CD14-positive monocyte (primary cell): ENCODE data around the gene OR2A1. TPM values are rescaled to one million over a fixed set of nuclear protein-coding genes. Genes with fewer than 3 reads are reported as not detected.
"Not testable (repeated sequence)": the region's sequence is repeated elsewhere in the genome, so short reads cannot be mapped to it uniquely, and the experiment has no call there.

Source experiments
- DNase-seq, 3 donors: peaks; one replicate each; pipeline ENCODE4 v3.0.0-alpha.2; 2011 to 2022
- H2AFZ ChIP-seq: 2 replicates; pipeline ENCODE4 v1.6.0; 2012; ENCODE audit warnings: mild to moderate bottlenecking, low read depth, low read length, inconsistent platforms; ENCODE audit not compliant: insufficient read depth, poor library complexity, severe bottlenecking
- H3K27ac ChIP-seq, 2 donors: 1 replicate in 1 of 2; 2 replicates in 1 of 2; pipeline ENCODE4 v1.5.1; 2012 to 2013; ENCODE audit warnings: low read length in 2 of 2, control low read depth in 1 of 2, inconsistent platforms in 1 of 2, low read depth in 1 of 2, mild to moderate bottlenecking in 1 of 2
- H3K27me3 ChIP-seq, 2 donors: one replicate each; pipeline versions ENCODE4 v1.6.0 to v1.6.1; 2011 to 2013; ENCODE audit warnings: low read length in 2 of 2; ENCODE audit not compliant: control insufficient read depth in 2 of 2, insufficient read depth in 2 of 2
- H3K36me3 ChIP-seq, 2 donors: replicated peaks in 1 of 2; 1 replicate in 1 of 2; 2 replicates in 1 of 2; pipeline versions ENCODE4 v1.5.1 to v1.6.1; 2012 to 2013; ENCODE audit warnings: low read length in 2 of 2, control low read depth in 1 of 2, inconsistent platforms in 1 of 2, mild to moderate bottlenecking in 1 of 2; ENCODE audit not compliant: insufficient read depth in 2 of 2, control insufficient read depth in 1 of 2
- H3K4me1 ChIP-seq, 2 donors: 1 replicate in 1 of 2; 2 replicates in 1 of 2; pipeline versions ENCODE4 v1.5.1 to v1.6.1; 2012 to 2013; ENCODE audit warnings: low read length in 2 of 2, control low read depth in 1 of 2, inconsistent platforms in 1 of 2, mild to moderate bottlenecking in 1 of 2, moderate library complexity in 1 of 2; ENCODE audit not compliant: insufficient read depth in 2 of 2, control insufficient read depth in 1 of 2
- H3K4me2 ChIP-seq: replicated peaks from 2 replicates; pipeline ENCODE3; 2012; ENCODE audit warnings: low read length, moderate library complexity, mild to moderate bottlenecking; ENCODE audit not compliant: poor library complexity, severe bottlenecking; ENCODE audit errors: extremely low read depth
- H3K4me3 ChIP-seq, 3 experiments: fragments of 200-600 bp in 1 of 3; sonication (generic) in 1 of 3; replicated peaks in 1 of 3; 1 replicate in 2 of 3; 2 replicates in 1 of 3; pipeline ENCODE4 v1.5.1; 2011 to 2013; ENCODE audit warnings: low read length in 3 of 3, mild to moderate bottlenecking in 3 of 3, control low read depth in 2 of 3, low read depth in 2 of 3, inconsistent platforms in 1 of 3, moderate library complexity in 1 of 3
- H3K79me2 ChIP-seq: 2 replicates; pipeline ENCODE4 v1.6.0; 2012; ENCODE audit warnings: mild to moderate bottlenecking, control low read depth, inconsistent platforms, low read length, moderate library complexity; ENCODE audit not compliant: insufficient read depth
- H3K9ac ChIP-seq: 2 replicates; pipeline ENCODE4 v1.6.0; 2017; ENCODE audit warnings: low read length, mild to moderate bottlenecking; ENCODE audit not compliant: insufficient read depth, poor library complexity, severe bottlenecking
- H3K9me3 ChIP-seq, 2 donors: replicated peaks in 1 of 2; 1 replicate in 1 of 2; 2 replicates in 1 of 2; pipeline versions ENCODE4 v1.5.1 to v1.6.1; 2012 to 2013; ENCODE audit warnings: low read length in 2 of 2, control low read depth in 1 of 2; ENCODE audit not compliant: control insufficient read depth in 1 of 2, insufficient read depth in 1 of 2
- H4K20me1 ChIP-seq: 2 replicates; pipeline ENCODE4 v1.6.0; 2012; ENCODE audit warnings: mild to moderate bottlenecking, low read length, control low read depth, moderate library complexity; ENCODE audit not compliant: insufficient read depth
- H3K27ac Mint-ChIP-seq, 7 donors: one replicate each; pipeline ENCODE4 v1.8.0; 2020; ENCODE audit warnings: mild to moderate bottlenecking in 7 of 7, mixed read lengths in 7 of 7, moderate library complexity in 6 of 7, inconsistent platforms in 2 of 7
- H3K27me3 Mint-ChIP-seq, 3 donors: one replicate each; pipeline ENCODE4 v1.8.0; 2021 to 2022; ENCODE audit warnings: low read depth in 3 of 3, mild to moderate bottlenecking in 3 of 3, mixed read lengths in 3 of 3, moderate library complexity in 3 of 3, inconsistent platforms in 1 of 3
- H3K36me3 Mint-ChIP-seq, 2 donors: one replicate each; pipeline ENCODE4 v1.8.0; 2020; ENCODE audit warnings: mixed read lengths in 2 of 2, inconsistent platforms in 1 of 2, mild to moderate bottlenecking in 1 of 2
- H3K4me1 Mint-ChIP-seq: one replicate; pipeline ENCODE4 v1.8.0; 2020; ENCODE audit warnings: mild to moderate bottlenecking, mixed read lengths
- H3K4me3 Mint-ChIP-seq, 2 donors: one replicate each; pipeline ENCODE4 v1.8.0; 2020; ENCODE audit warnings: mild to moderate bottlenecking in 2 of 2, mixed read lengths in 2 of 2, moderate library complexity in 1 of 2
- H3K9me3 Mint-ChIP-seq, 7 donors: one replicate each; pipeline ENCODE4 v1.8.0; 2020 to 2022; ENCODE audit warnings: mixed read lengths in 7 of 7, mild to moderate bottlenecking in 6 of 7, moderate library complexity in 6 of 7, inconsistent platforms in 2 of 7
- WGBS: methylation state at CpG from one replicate; pipeline ENCODE4 v1.1.5; 2013; ENCODE audit warnings: missing lambda C conversion rate; ENCODE audit not compliant: insufficient coverage; 5-methylcytosine and 5-hydroxymethylcytosine counted together
- intact Hi-C, 2 donors: fragments of 100-400 bp; cut with micrococcal nuclease; formaldehyde crosslinking; loops; one replicate each; pipeline versions ENCODE4 v1.15.0 to v1.15.1; 2023
- polyA plus RNA-seq, 3 donors: library from polyadenylated mRNA; depleted of rRNA in 1 of 3; unstranded in 2 of 3; stranded (reverse) in 1 of 3; fragments of 300-500 nt in 2 of 3; fragments of >200 nt in 1 of 3; fragmentation: Illumina TruSeq in 2 of 3; gene quantifications; 1 replicate in 2 of 3; 2 replicates in 1 of 3; pipeline ENCODE4 v1.2.3, GENCODE V29; 2012 to 2021

Gene OR2A1
- polyA plus RNA-seq, 3 donors = not detected

DNA sequence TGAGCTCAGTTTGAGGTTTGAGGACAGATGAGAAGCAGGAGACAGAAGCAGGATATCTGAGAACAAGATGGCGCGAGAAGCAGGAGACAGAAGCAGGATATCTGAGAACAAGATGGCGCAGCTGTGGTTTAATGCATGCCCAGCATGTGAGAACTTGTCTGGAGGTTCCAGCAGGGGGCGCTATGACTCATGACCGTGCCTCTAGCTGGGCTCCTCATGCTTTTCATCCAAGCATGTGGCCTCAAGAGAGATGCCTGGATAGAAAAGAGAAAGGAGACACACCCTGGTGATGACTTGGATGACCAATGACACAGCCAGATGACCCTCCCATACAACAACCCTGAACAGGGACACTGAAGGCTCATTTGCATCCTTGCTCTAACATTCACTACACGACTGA is 32.2 kb upstream of the OR2A1 start:
- H3K79me2 ChIP-seq, DNase-seq, H3K27me3 Mint-ChIP-seq, H3K9ac ChIP-seq, H4K20me1 ChIP-seq, intact Hi-C loops, H3K9me3 ChIP-seq, H3K4me3 ChIP-seq, H3K9me3 Mint-ChIP-seq, H3K36me3 ChIP-seq, H3K4me1 Mint-ChIP-seq, H3K27ac Mint-ChIP-seq, H3K4me3 Mint-ChIP-seq, H3K36me3 Mint-ChIP-seq, H3K27me3 ChIP-seq, H3K4me2 ChIP-seq, H2AFZ ChIP-seq, H3K27ac ChIP-seq, H3K4me1 ChIP-seq: not testable (repeated sequence)
- 90% methylated on average over 2 of the region's 6 CpGs for WGBS

DNA sequence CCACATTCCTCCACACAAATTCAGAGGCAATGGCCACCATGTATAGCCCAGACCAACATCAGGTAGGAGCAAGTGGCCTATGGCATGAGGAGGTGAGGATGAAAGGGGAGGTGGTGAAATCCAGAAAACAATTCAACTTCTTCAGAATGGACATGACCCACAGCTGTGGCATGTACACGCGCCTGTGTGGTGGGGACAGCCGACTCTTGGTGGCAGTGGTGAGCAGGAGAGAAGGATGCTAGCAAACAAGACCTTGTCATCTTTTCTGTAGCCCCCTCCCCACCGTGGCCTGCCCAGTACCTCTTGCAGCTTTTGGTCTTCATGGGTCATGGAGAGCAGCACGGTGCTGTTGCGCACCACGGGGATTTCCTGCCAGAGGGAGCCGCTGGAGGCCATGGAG is 30.2 kb upstream of the OR2A1 start:
- H4K20me1 ChIP-seq, H3K4me1 Mint-ChIP-seq, H3K36me3 ChIP-seq, intact Hi-C loops, H3K79me2 ChIP-seq, H3K9ac ChIP-seq, H3K9me3 Mint-ChIP-seq, H3K4me2 ChIP-seq, H3K27me3 ChIP-seq, H3K4me3 ChIP-seq, H3K27me3 Mint-ChIP-seq, H3K4me1 ChIP-seq, H3K4me3 Mint-ChIP-seq, H3K36me3 Mint-ChIP-seq, H2AFZ ChIP-seq, H3K27ac Mint-ChIP-seq, H3K27ac ChIP-seq, DNase-seq, H3K9me3 ChIP-seq: not testable (repeated sequence)
- WGBS = no CpG with 5 or more reads among the region's 8 CpGs

DNA sequence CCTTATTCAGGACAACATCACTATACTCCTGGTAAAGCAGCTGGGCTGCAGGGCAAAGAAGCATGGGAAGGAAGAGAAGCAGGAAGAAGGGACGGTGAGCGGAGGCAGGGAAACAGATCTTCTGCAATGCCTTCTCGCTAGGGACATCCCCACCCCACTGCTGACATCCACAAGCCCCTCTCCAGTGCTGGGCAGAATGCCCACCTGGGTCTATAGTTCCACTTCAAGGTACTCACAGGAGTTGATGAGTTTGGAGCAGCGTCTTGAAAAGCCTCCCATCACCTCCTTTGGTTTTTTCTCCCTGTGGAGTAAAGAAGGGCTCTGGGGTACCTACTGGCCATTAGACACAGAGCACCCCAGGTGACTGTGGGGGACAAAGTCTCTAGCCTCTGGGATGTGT is 29.7 kb upstream of the OR2A1 start:
- H3K36me3 Mint-ChIP-seq, H4K20me1 ChIP-seq, H3K9me3 Mint-ChIP-seq, H3K9ac ChIP-seq, intact Hi-C loops, DNase-seq, H3K4me3 ChIP-seq, H3K4me1 Mint-ChIP-seq, H3K27me3 ChIP-seq, H3K36me3 ChIP-seq, H3K4me3 Mint-ChIP-seq, H3K27ac Mint-ChIP-seq, H3K4me1 ChIP-seq, H3K9me3 ChIP-seq, H2AFZ ChIP-seq, H3K27ac ChIP-seq, H3K27me3 Mint-ChIP-seq, H3K79me2 ChIP-seq, H3K4me2 ChIP-seq: not testable (repeated sequence)
- no CpG with 5 or more reads among the region's 4 CpGs for WGBS

DNA sequence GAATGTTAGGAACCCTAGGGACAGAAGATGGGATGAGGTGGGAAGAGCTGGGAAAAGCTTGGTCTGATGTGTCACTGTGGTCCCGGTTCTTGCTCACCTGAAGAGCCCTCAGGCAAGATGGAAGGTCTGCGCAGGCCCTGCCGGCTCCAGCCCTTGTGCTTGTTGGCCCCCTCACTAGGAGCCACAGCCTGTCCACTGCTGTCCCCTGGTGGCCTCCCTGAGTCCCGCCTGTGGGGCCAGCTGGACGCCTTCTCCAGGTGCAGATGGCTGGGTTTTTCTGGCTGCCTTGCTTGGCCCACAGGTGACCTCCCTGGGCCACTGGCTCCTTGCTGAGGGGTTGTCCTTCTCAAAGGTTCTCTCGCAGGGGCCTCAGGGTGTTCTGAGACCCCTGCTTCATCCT is 28.5 kb upstream of the OR2A1 start:
- H3K4me3 ChIP-seq, H3K4me1 ChIP-seq, H3K36me3 Mint-ChIP-seq, H4K20me1 ChIP-seq, H3K79me2 ChIP-seq, H3K4me2 ChIP-seq, H3K27me3 Mint-ChIP-seq, H3K4me1 Mint-ChIP-seq, H3K9ac ChIP-seq, H3K9me3 ChIP-seq, H3K9me3 Mint-ChIP-seq, H3K27ac Mint-ChIP-seq, H2AFZ ChIP-seq, H3K36me3 ChIP-seq, intact Hi-C loops, H3K27ac ChIP-seq, H3K27me3 ChIP-seq, DNase-seq, H3K4me3 Mint-ChIP-seq: not testable (repeated sequence)
- no CpG with 5 or more reads among the region's 6 CpGs for WGBS
